CD4-positive, alpha-beta T cell treated with Interleukin-6 at 100 ng/mL for 8 hours (primary cell): ENCODE measurements around the gene GGA3.
"Not testable (repeated sequence)": the region's sequence is repeated elsewhere in the genome, so short reads cannot be mapped to it uniquely, and the experiment has no call there.

ENCODE experiments used
- DNase-seq: peaks from one replicate; pipeline ENCODE4 v3.0.0-alpha.2; 2020; ENCODE audit warnings: mixed read lengths, low spot score

GGA3 gene

GRCh38 chr17:75271955-75272847, 10.8 kb upstream of the GGA3 start:
- no peak for DNase-seq

GRCh38 chr17:75271233-75271954, 10.0 kb upstream of the GGA3 start:
- peak; percentile 85 for DNase-seq

DNA sequence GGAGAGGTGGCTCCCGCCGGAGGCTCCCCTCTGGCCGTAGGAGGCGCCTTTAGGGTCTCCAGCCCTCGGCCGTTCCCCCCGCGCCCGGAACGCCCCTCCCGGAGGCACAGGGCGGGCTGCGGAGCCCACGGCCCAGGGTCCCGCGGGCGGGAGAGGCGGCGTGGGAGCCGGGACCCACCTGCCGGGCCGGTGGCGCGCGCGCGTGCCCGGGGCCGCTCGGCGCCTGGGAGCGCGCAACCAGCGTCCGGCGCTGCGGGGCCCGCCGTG, 9.5 kb upstream of the GGA3 start, which contains the start of gene MIF4GD:
TSS of gene MIF4GD (minus strand) at position 266 of the 267 bp plus-strand sequence. CDS start 1,036 bp downstream, outside the sequence.
- no peak for DNase-seq

GRCh38 chr17:75270218-75270965, 9.0 kb upstream of the GGA3 start:
- DNase-seq = peak; percentile 33

GRCh38 chr17:75269844-75270217, 8.4 kb upstream of the GGA3 start:
- no peak for DNase-seq

GRCh38 chr17:75267411-75268232, 6.2 kb upstream of the GGA3 start:
- no peak for DNase-seq

- DNase-seq = no peak
Observed at GRCh38 chr17:75267153-75267410, 5.7 kb upstream of the GGA3 start.

GRCh38 chr17:75266316-75267152, 5.1 kb upstream of the GGA3 start:
- no peak for DNase-seq

DNA sequence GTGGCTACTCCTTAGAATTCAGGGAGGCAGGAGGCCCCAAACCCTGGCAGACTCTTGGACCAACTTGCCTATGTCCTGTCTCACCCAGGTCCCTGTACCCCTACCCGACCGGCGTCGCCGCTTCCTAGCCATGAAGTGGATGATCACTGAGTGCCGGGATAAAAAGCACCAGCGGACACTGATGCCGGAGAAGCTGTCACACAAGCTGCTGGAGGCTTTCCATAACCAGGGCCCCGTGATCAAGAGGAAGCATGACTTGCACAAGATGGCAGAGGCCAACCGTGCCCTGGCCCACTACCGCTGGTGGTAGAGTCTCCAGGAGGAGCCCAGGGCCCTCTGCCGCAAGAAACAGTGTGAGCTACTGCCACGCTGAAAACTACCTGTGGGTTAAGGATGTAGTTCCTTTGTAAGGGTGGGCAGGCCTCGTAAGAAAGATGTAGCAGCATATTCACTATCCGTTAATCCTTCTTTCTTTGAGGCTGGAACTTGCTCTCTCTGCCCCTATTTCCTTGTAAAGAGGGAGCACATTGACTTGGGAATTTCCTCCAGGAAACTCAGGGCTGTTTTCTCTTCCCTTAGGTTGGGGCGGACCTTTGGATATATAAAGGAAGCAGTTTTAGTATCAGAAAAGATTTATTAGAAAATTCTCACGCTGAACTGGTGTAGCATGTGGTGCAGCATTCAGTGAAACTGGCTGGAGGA, 4.4 kb upstream of the GGA3 start:
- DNase-seq = no peak

- DNase-seq = no peak
Observed at GRCh38 chr17:75263055-75263454, 1.6 kb upstream of the GGA3 start.

GRCh38 chr17:75262112-75262606, 753 bp upstream of the GGA3 start:
- no peak for DNase-seq

GRCh38 chr17:75260641-75261335, 618 bp downstream of the GGA3 start:
- no peak for DNase-seq

- DNase-seq = not testable (repeated sequence)
Observed at GRCh38 chr17:75257228-75257627, 4.2 kb downstream of the GGA3 start.

DNA sequence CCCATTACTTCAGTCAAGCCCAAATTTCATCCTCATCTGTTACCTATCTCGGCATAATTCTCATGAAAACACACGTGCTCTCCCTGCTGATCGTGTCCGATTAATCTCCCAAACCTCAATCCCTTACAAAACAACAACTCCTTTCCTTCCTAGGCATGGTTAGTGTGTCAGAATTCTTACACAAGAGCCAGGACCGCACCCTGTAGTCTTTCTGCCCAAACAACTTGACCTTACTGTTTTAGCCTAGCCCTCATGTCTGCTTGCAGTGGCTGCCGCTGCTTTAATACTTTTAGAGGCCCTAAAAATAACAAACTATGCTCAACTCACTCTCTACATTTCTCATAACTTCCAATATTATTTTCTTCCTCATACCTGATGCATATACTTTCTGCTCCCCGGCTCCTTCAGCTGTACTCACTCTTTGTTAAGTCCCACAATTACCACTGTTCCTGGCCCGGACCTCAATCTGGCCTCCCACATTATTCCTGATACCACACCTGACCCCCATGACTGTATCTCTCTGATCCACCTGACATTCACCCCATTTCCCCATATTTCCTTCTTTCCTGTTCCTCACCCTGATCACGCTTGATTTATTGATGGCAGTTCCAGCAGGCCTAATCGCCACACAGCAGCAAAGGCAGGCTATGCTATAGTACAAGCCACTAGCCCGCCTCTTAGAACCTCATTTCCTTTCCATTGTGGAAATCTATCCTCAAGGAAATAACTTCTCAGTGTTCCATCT, 5.3 kb downstream of the GGA3 start:
- not testable (repeated sequence) for DNase-seq

GRCh38 chr17:75252039-75252816, 9.2 kb downstream of the GGA3 start:
- DNase-seq = no peak

DNA sequence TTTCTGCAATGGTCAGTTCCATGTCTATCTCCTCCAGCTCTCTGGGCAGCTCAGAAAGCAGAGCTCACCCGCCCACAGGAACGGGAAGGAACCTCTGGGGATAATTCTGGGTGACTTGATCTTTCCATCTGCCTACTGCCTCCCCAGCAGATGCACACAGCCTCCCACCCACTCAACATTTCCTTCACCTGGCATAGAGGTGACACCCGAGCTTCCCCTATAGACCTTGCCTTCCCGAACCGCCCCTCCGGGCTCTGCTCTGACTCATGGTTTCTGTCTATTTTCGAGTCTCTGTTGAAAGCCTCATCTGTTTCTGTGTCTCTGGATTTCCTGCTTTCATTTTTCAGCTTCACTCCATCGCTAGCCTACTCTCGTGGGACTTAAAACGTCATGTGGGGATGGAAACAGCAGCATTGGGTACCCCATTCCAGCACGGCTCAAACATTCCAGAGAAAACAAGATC, 11.4 kb downstream of the GGA3 start:
- DNase-seq = peak; percentile 62

DNA sequence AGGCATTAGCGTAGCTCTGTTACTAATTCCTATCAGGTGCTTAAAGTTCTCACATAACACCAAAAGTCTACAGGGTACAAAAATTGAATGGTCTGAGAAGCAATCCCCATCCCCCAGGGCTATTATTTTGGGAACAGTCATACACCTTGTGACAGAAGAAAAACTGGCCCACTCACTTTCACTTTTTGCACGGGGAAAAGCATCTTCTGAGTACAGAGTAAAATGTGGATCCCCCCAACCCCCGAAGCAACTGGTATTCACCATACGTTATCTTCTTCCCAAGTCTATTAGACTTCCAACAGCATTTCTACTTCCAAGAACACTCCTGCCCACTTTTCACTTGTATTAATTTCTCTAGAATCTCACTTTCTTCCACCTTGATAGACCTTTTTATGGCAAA, 11.8 kb downstream of the GGA3 start:
- no peak for DNase-seq

- no peak for DNase-seq
Observed at GRCh38 chr17:75246404-75246803, 15.0 kb downstream of the GGA3 start.
